GM19455 (cell line): Measurements from ENCODE around the gene ZNF26.

Source experiments
- ATAC-seq: cut with Tn5 transposase; IDR thresholded peaks from one replicate; pipeline ENCODE4 v1.9.1; 2021; ENCODE audit not compliant: unreplicated experiment

ZNF26 gene

GRCh38 chr12:133058203-133059113 is 72.3 kb downstream of the ZNF26 start:
- ATAC-seq: no peak

DNA sequence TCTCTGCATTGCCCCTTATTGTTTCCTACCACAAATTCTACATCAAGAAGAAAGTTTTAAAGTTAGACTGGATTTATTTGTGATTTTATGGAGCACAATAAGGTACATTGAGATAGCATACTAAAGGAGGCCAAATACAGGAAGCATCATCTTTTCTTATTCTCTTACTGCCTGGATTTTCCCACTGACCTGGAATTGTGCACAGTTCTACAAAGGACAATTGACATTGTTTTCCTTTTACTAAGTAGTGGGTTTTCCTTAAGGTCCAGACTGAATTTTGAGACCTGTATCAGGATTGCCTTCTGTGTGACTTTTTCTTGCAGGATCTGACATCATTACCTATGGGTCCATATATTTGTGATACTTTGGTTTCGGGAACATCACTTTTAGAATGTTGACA is 75.8 kb downstream of the ZNF26 start:
- ATAC-seq: no peak

- ATAC-seq: no peak
Observed at GRCh38 chr12:133063556-133063955, 77.4 kb downstream of the ZNF26 start.

- ATAC-seq: no peak
Observed at GRCh38 chr12:133073836-133074235, 87.7 kb downstream of the ZNF26 start.
